Activated naive CD4-positive, alpha-beta T cell treated with anti-CD3 and anti-CD28 coated beads, Interleukin-2, amount 50 U/mL, for 24 hours (primary cell): ENCODE results near the gene PPM1N.

Source experiments
- H3K27ac Mint-ChIP-seq: one replicate; pipeline ENCODE4 v1.8.0; 2021; ENCODE audit warnings: mild to moderate bottlenecking, mixed read lengths
- H3K27me3 Mint-ChIP-seq: one replicate; pipeline ENCODE4 v1.8.0; 2021; ENCODE audit warnings: mixed read lengths
- H3K36me3 Mint-ChIP-seq: one replicate; pipeline ENCODE4 v1.8.0; 2021; ENCODE audit warnings: mixed read lengths
- H3K4me1 Mint-ChIP-seq: one replicate; pipeline ENCODE4 v1.8.0; 2021; ENCODE audit warnings: mixed read lengths
- H3K4me3 Mint-ChIP-seq: one replicate; pipeline ENCODE4 v1.8.0; 2021; ENCODE audit warnings: mild to moderate bottlenecking, mixed read lengths
- H3K9me3 Mint-ChIP-seq: one replicate; pipeline ENCODE4 v1.8.0; 2021; ENCODE audit warnings: mixed read lengths

PPM1N gene, protein sequence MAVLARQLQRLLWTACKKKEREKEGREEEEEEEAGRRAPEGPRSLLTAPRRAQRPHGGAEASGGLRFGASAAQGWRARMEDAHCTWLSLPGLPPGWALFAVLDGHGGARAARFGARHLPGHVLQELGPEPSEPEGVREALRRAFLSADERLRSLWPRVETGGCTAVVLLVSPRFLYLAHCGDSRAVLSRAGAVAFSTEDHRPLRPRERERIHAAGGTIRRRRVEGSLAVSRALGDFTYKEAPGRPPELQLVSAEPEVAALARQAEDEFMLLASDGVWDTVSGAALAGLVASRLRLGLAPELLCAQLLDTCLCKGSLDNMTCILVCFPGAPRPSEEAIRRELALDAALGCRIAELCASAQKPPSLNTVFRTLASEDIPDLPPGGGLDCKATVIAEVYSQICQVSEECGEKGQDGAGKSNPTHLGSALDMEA

DNA sequence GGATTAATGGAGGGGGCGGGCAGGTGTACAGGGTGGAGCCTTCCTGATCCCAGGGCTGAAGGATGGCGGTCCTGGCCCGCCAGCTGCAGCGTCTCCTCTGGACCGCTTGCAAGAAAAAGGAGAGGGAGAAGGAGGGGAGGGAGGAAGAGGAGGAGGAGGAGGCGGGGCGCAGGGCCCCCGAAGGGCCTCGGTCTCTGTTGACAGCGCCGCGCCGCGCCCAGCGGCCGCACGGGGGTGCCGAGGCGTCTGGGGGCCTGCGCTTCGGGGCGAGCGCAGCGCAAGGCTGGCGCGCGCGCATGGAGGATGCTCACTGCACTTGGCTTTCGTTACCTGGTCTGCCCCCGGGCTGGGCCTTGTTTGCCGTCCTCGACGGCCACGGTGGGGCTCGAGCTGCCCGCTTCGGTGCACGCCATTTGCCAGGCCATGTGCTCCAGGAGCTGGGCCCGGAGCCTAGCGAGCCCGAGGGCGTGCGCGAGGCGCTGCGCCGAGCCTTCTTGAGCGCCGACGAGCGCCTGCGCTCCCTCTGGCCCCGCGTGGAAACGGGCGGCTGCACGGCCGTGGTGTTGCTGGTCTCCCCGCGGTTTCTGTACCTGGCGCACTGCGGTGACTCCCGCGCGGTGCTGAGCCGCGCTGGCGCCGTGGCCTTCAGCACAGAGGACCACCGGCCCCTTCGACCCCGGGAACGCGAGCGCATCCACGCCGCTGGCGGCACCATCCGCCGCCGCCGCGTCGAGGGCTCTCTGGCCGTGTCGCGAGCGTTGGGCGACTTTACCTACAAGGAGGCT is at the start of gene PPM1N:
Gene PPM1N, plus strand, starts transcription at position 33 of the 785 bp plus-strand sequence. Its CDS starts 30 bp downstream, at position 63.
- H3K27me3 Mint-ChIP-seq = peaks cover 6% of the 10 kb centered on the region
- H3K4me3 Mint-ChIP-seq = peak within 1 kb of the TSS; percentile 86
- no peaks in the 10 kb centered on the region for H3K9me3 Mint-ChIP-seq
- peaks cover 2% of the 10 kb centered on the region for H3K36me3 Mint-ChIP-seq
- H3K27ac Mint-ChIP-seq = peak within 1 kb of the TSS; percentile 86
- peaks cover 40% of the 10 kb centered on the region for H3K4me1 Mint-ChIP-seq

DNA sequence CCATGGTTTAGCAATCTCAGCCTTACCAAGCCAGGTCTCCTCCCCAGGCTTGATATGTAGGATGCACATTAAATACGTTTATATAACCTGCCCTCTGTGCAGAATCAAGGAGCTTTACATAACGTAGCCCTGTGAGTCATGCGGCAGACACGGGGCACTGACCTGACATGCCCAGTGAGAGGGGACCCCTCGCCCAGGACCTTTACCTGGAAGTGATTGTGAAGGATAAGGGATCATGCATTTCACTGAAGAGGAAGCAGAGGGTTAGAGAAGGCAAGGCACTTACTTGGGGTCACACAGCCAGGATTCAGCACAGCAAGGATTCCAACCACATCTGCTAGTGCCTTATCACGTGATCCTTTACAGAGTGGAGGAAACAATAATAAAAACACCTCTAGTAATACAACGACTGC is 49.4 kb upstream of the PPM1N start:
- peak overlapping the region; percentile 56 for H3K4me3 Mint-ChIP-seq
- H3K36me3 Mint-ChIP-seq = peaks cover 1% of the 10 kb centered on the region
- H3K27me3 Mint-ChIP-seq = no peaks in the 10 kb centered on the region
- peak overlapping the region; percentile 88 for H3K27ac Mint-ChIP-seq
- H3K4me1 Mint-ChIP-seq = peaks cover 58% of the 10 kb centered on the region
- no peaks in the 10 kb centered on the region for H3K9me3 Mint-ChIP-seq

DNA sequence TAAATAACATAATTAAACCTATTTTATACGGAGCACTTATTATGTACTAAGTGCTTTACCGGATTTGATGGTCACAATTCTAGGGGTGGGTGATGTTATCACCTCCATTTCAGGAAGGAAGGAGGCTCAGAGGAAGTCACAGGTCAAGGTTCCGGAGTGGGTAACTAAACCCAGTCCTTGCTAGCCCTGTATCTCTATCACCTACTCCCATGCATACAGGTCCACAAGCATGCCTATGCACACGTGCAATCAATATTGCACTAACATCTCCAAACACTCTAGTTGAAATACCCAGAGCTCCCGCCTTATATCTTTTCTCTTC is 48.3 kb upstream of the PPM1N start:
- peaks cover 1% of the 10 kb centered on the region for H3K36me3 Mint-ChIP-seq
- H3K27me3 Mint-ChIP-seq = no peaks in the 10 kb centered on the region
- H3K27ac Mint-ChIP-seq = peak overlapping the region; percentile 97
- no peaks in the 10 kb centered on the region for H3K9me3 Mint-ChIP-seq
- H3K4me3 Mint-ChIP-seq = peak overlapping the region; percentile 95
- peaks cover 49% of the 10 kb centered on the region for H3K4me1 Mint-ChIP-seq

DNA sequence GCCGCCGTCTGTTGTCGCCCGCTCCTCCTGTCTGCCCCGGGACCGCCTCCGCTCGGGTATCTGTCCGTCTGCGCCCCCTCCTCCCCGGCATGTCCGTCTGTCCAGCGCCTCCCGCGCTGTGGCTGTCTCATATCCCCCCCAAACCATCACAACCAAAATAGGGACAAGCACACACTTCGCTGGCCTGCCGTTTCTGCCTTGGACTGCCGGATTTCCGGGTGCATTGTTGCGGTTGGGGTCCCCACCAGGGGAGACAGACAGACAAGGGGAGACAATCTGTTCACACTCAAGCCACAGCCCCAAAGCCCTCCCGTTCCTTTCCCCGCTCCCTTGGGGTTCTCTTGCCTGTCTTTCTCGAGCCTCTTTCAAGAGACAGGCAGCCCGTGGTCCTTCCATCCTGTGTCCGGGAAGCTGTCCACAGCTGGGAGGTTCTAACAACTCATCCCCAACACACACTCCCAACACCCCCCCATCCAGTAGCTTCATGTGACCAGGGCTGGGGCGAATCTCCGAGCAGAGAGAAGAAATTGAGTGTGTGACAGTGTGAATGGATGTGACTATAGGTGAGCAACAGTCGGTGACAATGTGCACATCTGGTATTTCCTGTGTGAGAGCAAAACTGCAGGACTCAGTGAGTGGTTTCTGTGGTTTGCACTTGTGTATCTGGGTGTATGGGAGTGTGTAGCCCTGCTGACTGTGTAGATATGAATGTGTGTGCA is 47.0 kb upstream of the PPM1N start:
- H3K27me3 Mint-ChIP-seq = no peaks in the 10 kb centered on the region
- H3K4me3 Mint-ChIP-seq = peak overlapping the region; percentile 87
- H3K27ac Mint-ChIP-seq = peak overlapping the region; percentile 68
- peaks cover 52% of the 10 kb centered on the region for H3K4me1 Mint-ChIP-seq
- H3K36me3 Mint-ChIP-seq = peaks cover 1% of the 10 kb centered on the region
- H3K9me3 Mint-ChIP-seq = no peaks in the 10 kb centered on the region

DNA sequence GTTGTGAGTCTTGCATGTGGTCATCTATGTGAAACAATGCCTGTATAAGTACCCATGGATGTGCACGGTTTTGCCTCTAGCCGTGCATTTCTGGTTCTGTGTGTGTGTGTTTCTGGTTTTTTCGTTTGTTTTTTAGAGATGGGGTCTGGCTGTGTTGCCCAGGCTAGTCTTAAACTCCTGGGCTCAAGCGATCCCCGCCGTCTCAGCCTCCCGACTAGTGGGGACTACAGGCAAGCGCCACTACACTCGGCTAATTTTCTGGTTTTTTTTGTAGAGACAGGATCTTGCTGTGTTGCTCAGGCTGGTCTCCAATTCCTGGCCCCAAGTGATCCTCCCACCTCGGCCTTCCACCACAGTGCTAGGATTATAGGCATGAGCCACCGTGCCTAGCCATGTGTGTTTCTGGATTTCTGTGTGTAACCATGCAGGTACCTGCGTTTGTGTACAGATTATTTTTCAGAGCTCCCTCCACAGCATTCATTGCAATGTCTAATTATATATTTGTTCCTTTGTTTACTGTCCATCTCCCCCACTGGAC is 46.3 kb upstream of the PPM1N start:
- Mint-ChIP-seq H3K4me1 (peaks cover 53% of the 10 kb centered on the region), H3K36me3 (peaks cover 1% of the 10 kb centered on the region), H3K9me3 (no peaks in the 10 kb centered on the region), H3K4me3 (peak overlapping the region; percentile 87), H3K27ac (peak overlapping the region; percentile 68), H3K27me3 (no peaks in the 10 kb centered on the region)

DNA sequence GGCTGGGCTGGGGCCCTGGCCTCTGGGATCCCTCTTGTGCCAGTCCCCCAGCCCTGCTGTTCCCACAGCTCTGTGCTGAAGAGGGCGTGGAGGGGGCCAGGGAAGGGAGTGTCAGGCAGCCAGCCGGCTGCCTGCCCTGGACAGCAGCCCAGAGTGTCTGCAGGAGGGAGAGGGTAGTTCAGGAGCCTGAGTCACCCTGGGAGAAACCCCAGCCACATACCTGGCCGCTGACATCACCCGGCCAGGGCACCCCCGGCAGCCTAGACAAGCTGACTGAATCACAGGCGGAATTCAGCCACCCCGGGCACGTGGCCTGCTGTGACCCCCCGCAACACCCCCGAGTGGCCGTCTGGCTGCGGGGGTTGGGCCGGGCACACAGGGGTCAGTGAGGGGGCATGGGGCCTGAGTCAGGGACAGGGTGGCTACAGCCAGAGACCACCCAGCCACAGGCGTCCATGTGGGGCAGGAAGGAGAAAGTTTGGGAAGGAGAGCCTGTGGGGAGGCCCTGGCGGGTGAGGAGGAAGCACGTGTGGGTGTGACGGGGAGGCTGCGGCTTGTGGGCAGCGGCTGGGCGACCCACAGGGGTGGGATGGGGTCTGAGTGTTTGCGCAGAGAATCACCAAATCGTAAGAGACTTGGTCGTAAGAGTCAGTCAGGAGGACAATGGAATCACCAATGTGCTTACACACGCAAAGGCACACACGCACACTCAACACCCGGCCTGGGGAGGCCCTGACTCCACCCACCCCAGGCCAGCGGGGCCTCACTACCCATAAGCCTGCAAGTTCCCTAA is 42.3 kb upstream of the PPM1N start:
- Mint-ChIP-seq H3K27ac (peak overlapping the region; percentile 55), H3K4me1 (peaks cover 29% of the 10 kb centered on the region), H3K9me3 (no peaks in the 10 kb centered on the region), H3K27me3 (no peaks in the 10 kb centered on the region), H3K36me3 (no peaks in the 10 kb centered on the region), H3K4me3 (no peak overlapping the region)

DNA sequence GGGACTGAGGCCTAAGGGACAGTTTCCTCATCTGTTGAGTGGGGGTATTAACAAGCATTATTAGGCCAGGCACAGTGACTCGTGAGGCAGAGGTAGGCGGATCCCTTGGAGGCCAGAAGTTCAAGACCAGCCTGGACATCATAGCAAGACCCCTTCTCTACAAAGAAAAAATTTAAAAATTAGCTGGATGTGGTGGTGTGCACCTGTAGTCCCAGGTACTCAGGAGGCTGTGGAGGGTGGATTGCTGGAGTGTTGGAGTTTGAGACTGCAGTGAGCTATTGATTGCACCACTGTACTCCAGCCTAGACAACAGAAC is 41.8 kb upstream of the PPM1N start:
- Mint-ChIP-seq H3K27ac (peak overlapping the region; percentile 55), H3K4me3 (no peak overlapping the region), H3K27me3 (no peaks in the 10 kb centered on the region), H3K36me3 (no peaks in the 10 kb centered on the region), H3K4me1 (peaks cover 25% of the 10 kb centered on the region), H3K9me3 (no peaks in the 10 kb centered on the region)

DNA sequence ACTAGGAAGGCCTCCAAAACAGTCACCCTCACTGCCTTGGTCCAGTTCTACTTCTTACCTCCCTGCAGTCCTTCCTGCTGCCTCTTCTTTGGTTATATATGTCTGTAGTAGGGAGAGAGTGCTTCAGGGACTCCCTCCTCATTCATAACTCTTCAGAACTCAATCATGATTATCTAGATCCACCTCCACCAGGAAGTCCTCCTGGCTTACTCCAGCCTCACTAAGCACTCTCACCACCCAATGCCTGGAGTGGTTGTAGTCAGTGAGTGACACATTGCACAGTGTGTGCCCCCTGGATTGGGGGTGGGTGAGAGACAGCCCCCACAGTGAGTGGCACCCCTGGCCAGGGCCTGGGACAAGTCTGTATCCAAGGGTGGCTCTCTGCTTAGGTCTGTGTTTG is 40.5 kb upstream of the PPM1N start:
- Mint-ChIP-seq H3K4me3 (no peak overlapping the region), H3K27ac (peak overlapping the region; percentile 15), H3K36me3 (no peaks in the 10 kb centered on the region), H3K9me3 (no peaks in the 10 kb centered on the region), H3K4me1 (peaks cover 15% of the 10 kb centered on the region), H3K27me3 (no peaks in the 10 kb centered on the region)

DNA sequence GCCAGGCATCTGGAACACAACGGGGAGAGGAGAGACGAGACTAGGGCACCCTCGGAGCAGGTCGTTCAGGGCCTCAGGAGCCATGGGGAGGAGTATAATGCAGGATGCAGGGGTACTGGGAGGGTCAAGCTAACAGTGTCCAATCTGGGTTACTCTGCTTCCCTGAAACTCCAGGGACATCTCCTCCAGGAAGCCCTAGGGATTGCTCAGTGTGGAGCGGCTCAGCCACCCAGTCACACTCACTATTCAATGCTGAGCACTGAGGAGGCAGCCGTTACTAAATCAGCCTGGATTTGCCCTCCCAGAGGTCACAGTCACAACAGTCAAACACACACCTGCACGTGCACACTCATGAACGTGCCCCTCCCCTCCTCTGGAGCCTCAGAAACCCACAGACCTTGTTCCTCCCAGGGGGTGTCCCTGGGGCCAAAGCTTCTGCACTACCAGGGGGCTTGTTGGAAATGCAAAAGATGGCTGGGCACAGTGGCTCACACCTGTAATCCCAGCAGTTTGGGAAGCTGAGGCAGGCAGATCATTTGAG is 37.4 kb upstream of the PPM1N start:
- no peak overlapping the region for H3K4me3 Mint-ChIP-seq
- H3K27ac Mint-ChIP-seq = no peak overlapping the region
- peaks cover 7% of the 10 kb centered on the region for H3K4me1 Mint-ChIP-seq
- no peaks in the 10 kb centered on the region for H3K9me3 Mint-ChIP-seq
- H3K27me3 Mint-ChIP-seq = no peaks in the 10 kb centered on the region
- H3K36me3 Mint-ChIP-seq = no peaks in the 10 kb centered on the region

DNA sequence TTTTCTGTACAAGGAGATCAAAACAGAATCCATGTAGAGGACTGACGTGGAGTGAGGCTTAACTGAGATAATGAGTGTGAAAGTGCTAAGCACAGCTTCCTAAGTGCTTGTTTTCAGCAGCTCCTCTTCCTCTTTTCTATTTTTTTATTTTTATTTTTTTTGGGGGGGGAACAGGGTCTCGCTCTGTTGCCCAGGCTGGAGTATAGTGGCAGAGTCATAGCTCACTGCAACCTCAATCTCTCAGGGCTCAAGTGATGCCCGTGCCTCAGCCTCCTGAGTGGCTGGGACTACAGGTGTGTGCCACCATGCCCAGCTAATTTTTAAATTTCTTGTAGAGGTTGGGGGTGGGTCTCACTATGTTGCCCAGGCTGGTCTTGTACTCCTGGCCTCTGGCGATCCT is 36.1 kb upstream of the PPM1N start:
- Mint-ChIP-seq H3K27ac (no peak overlapping the region), H3K27me3 (no peaks in the 10 kb centered on the region), H3K4me1 (peaks cover 3% of the 10 kb centered on the region)

DNA sequence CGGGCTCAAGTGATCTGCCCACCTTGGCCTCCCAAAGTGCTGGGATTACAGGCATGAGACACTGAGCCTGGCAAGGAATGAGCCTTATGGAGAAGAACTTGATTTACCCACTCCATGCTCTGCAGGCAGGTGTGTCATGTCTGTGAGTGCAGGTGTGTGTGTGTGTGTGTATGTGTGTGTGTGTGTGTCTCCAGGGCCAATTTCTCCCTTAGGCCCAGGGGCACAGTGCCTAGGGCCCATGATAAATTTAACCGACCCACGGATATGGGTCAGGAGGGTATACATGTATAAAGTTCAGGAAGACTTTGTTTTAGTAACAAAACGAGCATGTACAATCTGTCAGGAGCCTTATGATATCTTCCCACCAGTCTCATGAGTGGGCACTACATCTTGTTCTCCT is 35.0 kb upstream of the PPM1N start:
- Mint-ChIP-seq H3K4me1 (peaks cover 5% of the 10 kb centered on the region), H3K36me3 (no peaks in the 10 kb centered on the region), H3K27me3 (no peaks in the 10 kb centered on the region), H3K27ac (no peak overlapping the region), H3K4me3 (no peak overlapping the region), H3K9me3 (no peaks in the 10 kb centered on the region)

More for the DNA sequence above, 36.1 kb upstream of the PPM1N start:
- no peaks in the 10 kb centered on the region for H3K36me3 Mint-ChIP-seq
- H3K9me3 Mint-ChIP-seq = no peaks in the 10 kb centered on the region
- H3K4me3 Mint-ChIP-seq = no peak overlapping the region

DNA sequence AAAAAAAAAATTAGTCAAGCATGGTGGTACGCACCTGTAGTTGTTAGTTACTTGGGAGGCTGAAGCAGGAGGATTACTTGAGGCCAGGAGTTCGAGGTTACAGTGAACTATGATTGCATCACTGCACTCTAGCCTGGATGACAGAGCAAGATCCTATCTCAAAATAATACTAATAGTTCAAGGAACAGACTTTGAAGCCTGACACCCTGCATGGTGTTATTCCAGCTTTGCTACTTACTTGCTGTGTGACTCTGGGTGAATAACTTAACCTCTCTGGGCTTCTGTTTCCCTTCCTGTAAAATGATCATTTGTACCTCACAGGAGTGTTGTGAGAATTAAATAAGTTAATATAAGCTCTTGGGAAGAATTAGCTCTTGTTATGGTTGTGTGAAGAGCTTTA is 34.0 kb upstream of the PPM1N start:
- peaks cover 5% of the 10 kb centered on the region for H3K4me1 Mint-ChIP-seq
- no peaks in the 10 kb centered on the region for H3K36me3 Mint-ChIP-seq
- H3K27ac Mint-ChIP-seq = no peak overlapping the region
- no peaks in the 10 kb centered on the region for H3K9me3 Mint-ChIP-seq
- H3K4me3 Mint-ChIP-seq = no peak overlapping the region
- no peaks in the 10 kb centered on the region for H3K27me3 Mint-ChIP-seq

DNA sequence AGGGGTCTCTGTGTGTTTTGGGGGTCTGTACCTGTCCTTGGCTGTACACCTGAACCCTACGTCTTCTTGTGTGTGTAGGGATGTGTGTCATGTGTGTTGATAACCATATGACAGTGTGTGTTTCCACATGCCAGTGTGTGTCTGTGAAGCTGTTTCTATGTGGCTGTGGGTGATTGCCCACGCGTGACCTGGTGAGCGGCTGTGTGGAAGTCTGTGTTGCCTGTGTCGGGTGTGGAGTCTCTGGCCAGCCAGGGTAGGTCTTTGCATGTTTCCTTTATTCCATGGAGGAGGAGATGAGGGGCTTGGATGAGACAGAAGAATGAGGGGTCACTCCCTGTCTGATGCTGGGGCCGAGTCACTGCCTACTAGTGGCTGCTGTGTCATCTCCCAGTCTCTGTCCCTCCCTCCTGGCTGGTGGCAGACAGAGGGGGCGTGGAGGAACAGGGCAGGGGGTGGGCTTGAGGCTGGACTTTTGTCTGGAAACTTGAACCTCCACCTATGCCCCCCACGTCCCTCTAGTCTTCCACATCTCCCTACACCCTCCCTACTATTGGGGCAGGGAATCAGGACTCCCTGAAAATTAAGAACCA is 33.3 kb upstream of the PPM1N start:
- H3K36me3 Mint-ChIP-seq = no peaks in the 10 kb centered on the region
- H3K27me3 Mint-ChIP-seq = no peaks in the 10 kb centered on the region
- H3K27ac Mint-ChIP-seq = no peak overlapping the region
- H3K4me3 Mint-ChIP-seq = no peak overlapping the region
- no peaks in the 10 kb centered on the region for H3K9me3 Mint-ChIP-seq
- peaks cover 12% of the 10 kb centered on the region for H3K4me1 Mint-ChIP-seq

DNA sequence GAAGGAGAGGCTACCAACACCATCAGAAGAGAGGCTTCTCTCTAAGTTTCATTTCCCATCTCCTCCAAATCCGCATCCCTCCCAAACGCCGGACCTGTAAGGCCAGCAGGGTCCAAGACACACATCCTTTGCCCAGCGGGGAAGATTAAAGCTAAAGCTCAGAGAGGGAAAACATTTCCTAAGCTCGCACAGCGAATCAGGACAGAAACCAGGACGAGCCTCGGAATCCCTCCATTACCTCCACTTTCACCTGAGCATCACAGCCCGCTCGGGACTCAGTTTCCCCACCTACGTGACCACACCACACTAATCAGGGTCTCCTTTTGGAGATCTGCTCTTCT is 31.2 kb upstream of the PPM1N start:
- H3K36me3 Mint-ChIP-seq = peaks cover 9% of the 10 kb centered on the region
- H3K27ac Mint-ChIP-seq = peak overlapping the region; percentile 68
- peaks cover 3% of the 10 kb centered on the region for H3K27me3 Mint-ChIP-seq
- peak overlapping the region; percentile 92 for H3K4me3 Mint-ChIP-seq
- peaks cover 19% of the 10 kb centered on the region for H3K4me1 Mint-ChIP-seq
- no peaks in the 10 kb centered on the region for H3K9me3 Mint-ChIP-seq
